NCI-H1694 treated with DMSO at 0.1 percent for 48 hours (cell line): Measurements from ENCODE around the gene RAB11A.

Experiments
- DNase-seq: peaks from one replicate; lab custom pipeline; 2025; lab: John Stamatoyannopoulos, UW

RAB11A gene

DNA sequence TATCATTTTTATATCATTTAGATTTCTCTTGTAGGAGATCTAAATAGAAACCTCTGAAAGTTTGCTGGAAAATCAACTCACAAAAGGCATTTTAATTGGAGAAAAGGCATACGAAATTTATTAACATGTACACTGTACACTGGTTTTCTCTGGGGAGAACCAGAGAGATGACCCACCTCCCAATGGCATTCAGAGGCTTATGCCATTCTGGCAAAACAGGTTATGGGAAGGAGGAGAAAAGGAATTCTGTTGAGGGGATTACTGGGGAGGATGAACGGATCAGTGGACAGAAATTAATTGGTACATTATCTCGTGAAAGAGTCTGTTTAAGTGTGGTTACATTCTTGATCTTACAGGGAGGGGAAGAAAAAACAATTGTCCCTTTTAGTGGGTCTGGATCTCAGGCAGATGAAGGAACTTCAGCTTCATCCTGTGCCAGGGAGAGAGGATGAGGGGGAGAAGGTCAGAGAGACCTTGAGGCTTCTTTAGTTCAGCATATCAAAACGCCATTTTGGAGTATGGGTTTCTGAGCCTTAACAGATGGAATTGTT, 16.5 kb downstream of the RAB11A start:
- DNase-seq, result no peak

GRCh38 chr15:65887565-65887964, 18.3 kb downstream of the RAB11A start:
- DNase-seq, result no peak

DNA sequence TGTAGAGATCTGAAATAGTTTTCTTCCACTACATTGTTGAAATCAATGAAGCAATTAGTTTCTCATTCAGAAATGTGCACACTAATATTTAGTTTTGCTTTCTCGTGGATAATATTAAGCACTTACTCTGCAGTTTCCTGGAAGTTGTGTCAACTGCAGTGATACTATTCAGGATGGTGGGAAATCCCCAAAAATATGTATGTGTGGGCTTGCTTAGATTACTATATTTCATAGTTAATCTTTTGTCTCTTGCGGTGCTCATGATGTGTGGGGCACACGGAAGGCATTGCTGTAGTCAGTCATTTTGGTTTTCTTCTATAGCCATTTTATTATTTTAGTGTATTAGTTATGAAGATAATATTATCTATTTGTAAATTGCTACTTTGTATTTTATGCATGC, 19.7 kb downstream of the RAB11A start:
- no peak for DNase-seq

GRCh38 chr15:65893060-65893459, 23.8 kb downstream of the RAB11A start:
- DNase-seq, result no peak

DNA sequence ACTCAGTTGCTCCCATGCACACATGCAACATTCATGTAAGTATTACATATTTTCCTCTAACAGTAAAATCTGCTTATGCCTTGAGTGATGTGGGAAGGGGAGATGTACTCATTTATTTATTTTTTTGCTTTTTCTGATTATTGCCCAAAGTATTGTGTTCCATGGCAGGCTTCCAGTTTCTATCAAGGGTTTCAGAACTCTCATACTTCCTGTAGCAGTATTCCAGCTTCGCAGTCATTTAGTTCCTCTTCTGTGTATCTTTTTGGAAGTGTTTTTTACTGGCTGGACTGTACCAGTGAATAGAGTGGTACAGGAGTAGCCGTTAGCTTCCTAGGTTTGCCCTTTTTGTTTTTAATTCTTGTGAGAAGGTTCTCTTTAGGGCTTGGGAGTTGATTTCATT, 26.9 kb downstream of the RAB11A start:
- no peak for DNase-seq

- DNase-seq, result no peak
These were observed 31.2 kb downstream of the RAB11A start for GRCh38 chr15:65900488-65900887.

DNA sequence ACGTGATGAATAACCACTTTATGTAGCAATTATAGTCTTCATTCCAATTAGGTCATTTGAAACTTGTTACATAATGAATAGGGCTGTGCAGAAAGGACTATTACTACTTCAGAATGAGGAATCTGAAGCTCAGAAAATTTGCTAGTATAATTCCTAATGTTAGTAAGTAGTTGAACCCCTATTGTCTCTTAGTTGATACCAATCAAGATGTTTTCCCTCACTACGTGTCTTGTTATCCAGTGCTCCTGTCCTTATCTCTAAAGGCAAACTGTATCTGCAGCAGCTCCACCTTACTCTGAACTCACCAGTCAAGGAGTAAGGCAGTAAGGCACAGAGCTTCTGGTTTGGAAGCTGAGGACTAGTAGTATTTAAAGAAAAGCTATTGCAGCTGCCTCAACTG, 32.0 kb downstream of the RAB11A start:
- no peak for DNase-seq

DNA sequence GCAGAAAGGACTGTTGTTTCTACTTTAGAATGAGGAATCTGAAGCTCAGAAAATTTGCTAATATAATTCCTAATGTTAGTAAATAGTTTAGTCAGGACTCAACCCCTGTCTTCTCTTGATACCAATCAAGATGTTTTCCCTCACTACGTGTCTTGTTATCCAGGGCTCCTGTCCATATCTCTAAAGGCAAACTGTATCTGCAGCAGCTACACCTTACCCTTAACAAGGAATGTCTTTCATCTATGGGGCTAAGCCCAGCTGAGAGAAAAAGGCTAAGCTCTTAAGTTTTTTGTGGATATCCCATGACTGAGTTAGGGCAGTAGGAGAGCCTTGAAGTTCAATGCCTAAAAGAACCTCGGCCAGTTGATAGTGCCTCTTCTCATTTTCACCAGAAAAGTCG, 32.5 kb downstream of the RAB11A start:
- no peak for DNase-seq

DNA sequence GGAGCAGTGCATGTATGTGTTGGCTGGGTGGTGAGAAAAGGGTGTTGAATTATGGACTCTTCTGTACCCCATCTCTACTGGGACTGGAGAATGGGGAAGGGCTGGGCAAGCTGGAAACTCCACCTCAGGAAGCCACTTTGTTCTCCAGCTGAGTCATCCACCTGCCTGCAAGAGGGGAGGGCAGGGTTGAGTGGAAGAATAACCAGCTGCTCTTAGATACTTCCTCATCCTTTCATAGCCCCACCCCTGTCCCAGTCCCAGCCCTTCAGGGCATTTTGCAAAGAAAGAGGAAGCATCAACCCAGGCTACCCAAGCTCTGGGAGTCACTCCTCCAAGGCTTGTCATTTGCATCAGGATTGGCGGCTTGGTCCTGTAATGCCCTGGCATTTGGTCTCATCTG, 33.1 kb downstream of the RAB11A start:
- peak; percentile 10 for DNase-seq

DNA sequence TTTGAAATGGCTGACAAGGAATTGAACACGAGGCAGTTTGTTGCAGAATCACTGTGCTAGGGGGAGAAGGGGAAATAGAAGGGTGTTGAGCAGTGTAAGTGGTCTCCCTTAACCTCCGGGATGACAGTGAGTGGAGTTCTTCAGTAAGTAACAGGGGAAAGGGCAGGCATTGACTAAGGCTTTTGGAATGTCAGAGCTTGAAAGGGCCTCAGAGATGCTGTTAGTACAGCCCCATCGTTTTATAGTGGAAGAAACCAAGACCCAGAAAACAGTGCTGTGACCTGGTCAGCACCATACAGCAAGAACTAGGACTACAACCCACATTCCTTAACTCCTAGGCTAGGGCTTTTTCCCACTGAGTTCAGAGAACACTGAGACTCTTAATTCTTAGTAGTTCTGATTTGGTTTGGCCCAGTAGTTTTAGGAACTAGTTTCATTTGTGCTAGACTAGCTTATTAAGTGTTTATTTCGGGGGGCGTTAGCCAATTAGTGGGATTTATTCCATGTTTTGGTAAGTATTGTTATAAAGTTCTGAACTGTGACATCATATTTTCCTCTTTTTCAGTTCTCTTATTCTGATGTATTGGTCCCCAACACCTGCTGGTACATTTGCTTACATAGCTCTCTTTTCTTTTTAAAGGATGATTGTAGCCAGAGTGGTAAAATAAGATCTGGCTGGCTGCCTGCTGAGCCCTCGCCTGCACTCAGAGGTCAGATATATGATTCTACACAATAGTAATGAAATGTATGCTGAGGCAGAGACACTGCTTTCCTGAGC, 34.2 kb downstream of the RAB11A start:
- no peak for DNase-seq

DNA sequence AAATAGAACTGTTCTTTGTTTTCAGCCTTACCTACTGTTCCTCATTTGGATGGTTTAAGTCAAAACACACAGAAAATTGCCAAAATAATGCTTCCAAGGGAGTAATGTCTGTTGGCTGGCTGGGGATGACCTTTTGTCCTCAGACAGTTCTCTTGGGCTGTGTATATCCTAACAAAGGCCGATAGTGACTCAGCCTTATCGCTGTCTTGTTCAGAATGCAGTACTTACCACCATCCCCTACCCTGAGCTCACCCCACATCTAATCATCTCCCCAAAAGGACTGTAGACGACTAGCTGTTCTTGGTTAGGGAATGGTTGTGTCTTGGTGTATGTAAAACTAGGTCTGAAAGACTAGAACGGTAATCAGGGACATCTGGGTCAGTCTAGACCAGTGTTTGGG, 35.0 kb downstream of the RAB11A start:
- no peak for DNase-seq

GRCh38 chr15:65906396-65906795, 37.1 kb downstream of the RAB11A start:
- no peak for DNase-seq

DNA sequence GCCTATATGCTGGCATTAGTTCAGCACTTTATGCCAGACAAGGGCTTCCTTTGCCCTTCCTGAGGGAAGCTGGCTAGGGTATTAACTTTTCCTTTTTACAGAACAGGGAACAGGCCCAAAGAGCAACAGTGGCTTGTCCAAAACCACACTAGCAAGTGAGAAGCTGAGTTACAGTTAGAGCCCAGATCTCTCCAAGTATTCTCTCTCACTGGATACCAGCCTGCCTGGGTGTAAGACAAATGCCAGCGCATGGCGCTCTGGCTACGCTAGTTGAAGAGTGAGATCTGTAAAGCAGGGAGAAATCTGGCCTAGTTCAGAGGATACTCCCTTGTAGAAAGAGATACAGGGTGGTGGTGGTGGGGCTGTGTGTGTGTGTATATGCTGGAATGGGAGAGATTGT, 38.4 kb downstream of the RAB11A start:
- DNase-seq, result no peak

DNA sequence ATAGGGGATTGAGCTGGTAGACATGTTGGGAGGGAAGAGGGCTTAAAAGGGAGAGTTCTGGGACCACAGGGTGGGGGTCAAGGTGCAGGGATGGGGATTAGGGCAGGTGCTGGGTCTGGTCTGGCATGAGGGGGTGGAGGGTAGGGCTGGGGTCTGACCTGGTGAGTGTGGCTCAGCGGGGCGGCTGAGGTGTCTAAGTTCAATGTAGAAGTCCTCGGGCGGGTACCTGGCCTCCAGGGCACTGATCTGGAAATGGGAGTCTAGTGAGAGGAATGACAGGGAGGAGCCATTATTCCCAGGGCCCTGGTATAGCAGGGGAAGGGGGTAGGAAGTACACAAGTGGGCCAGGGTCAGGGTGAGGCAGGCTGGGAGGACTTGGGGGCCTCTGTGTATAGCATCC, 39.6 kb downstream of the RAB11A start:
- no peak for DNase-seq

GRCh38 chr15:65909831-65910230, 40.5 kb downstream of the RAB11A start:
- no peak for DNase-seq

GRCh38 chr15:65910341-65910740, 41.0 kb downstream of the RAB11A start:
- no peak for DNase-seq

DNA sequence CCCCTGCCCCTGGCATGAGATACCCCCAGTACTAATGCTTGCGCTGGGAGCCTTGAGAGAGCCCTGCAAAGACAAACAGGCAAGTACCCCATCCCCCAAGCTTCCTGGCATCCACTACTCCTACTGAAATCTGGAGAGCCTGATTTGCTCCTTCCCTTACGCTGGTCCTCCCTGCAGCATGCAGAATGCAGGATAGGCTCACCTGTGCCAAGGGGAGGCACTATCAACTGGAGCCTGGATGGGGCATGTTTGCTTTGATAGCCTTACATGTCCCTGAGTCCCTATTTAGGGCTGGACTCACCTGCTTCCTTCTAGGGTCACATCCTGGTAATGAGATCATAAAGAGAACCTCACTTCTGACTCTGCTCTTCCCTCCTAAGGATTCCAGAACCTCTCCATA, 42.9 kb downstream of the RAB11A start:
- DNase-seq, result no peak

GRCh38 chr15:65913631-65914199, 44.4 kb downstream of the RAB11A start:
- DNase-seq, result no peak

DNA sequence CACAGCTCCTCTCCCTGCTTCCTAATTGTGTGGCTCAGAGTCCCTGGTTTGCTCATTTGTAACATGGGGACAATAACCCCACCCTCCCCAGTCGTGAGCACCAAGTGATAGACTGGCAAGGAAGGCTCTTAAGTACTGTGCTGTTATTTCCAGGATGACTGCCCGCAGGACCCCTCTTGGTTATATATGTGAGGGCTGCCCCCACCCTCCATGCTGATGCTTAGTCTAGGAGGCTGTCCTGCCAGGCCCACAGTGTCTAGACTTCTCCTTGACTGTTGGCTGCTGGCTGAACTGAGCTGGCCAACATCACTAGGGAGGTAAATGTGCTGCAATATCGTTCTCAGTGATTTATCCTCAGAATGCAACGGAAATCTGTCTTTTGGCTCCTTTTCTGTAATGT, 45.1 kb downstream of the RAB11A start:
- no peak for DNase-seq

DNA sequence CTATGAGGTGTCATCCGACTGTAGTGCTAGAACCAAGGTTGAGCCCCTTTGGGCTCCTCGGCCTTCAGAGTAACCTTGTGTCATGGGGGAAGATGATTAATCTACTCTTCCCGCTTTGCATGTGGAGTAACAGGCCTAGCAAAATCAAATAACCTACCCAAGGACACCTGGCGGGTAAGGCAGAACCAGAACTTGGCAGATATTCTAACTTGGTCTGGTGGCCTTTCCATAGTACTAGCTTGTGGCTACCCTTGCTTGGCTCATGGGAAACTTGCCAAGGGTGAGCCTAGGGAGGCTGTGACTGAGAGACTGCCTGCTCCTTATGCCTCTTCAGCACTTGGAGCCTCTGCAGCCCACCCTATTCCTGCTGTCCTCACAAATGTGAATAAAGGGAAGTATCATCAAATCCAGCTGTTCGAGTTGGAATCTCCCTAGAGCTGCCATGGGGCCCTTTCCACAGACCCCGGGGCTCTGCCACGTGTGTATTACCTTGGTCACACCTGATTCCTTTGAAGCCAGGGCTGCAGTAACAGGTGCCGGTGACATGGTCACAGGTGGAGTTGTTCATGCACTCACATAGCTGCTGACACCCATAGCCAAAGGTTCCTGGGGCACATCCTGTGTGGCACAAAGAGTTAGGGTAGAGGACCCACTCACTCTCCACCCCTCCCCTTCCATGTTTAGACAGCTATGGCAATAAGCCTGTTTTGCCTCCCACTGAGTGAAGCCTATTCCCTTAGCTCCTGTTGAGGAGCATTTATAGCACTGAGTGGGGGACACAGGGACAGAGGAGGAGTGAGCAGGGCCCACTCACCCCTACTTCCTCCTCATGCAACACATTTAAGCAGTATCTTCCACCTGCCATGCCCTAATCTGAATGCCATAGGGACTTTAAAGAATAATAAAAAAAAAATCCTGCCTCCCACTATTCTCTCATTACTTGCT, 46.0 kb downstream of the RAB11A start:
- no peak for DNase-seq

GRCh38 chr15:65916041-65916663, 46.9 kb downstream of the RAB11A start:
- DNase-seq, result no peak
